Fibroblast of lung (primary cell): ENCODE results near the gene OTOG. TPM values are rescaled to one million over a fixed set of nuclear protein-coding genes. Genes with fewer than 3 reads are reported as not detected.

ENCODE experiments used
- DNase-seq, 2 donors: peaks; one replicate each; pipeline versions ENCODE4 v3.0.0 to v3.0.0-alpha.2; 2010; ENCODE audit warnings: low read depth in 2 of 2
- H2AFZ ChIP-seq: 2 replicates; pipeline ENCODE4 v1.5.1; 2012; ENCODE audit warnings: low read length, control low read depth, inconsistent platforms
- H3K27ac ChIP-seq: 2 replicates; pipeline ENCODE4 v1.5.1; 2011; ENCODE audit warnings: low read length, control low read depth; ENCODE audit not compliant: insufficient read depth
- H3K27me3 ChIP-seq: 2 replicates; pipeline ENCODE4 v1.5.1; 2011; ENCODE audit warnings: mild to moderate bottlenecking, low read length; ENCODE audit not compliant: control insufficient read depth, insufficient read depth
- H3K36me3 ChIP-seq: 2 replicates; pipeline ENCODE4 v1.5.1; 2011; ENCODE audit warnings: low read length; ENCODE audit not compliant: control insufficient read depth, insufficient read depth
- H3K4me1 ChIP-seq: 2 replicates; pipeline ENCODE4 v1.5.1; 2011; ENCODE audit warnings: low read length; ENCODE audit not compliant: control insufficient read depth, insufficient read depth; ENCODE audit errors: extremely low read depth
- H3K4me2 ChIP-seq: 2 replicates; pipeline ENCODE4 v1.5.1; 2011; ENCODE audit warnings: low read length, control low read depth; ENCODE audit not compliant: insufficient read depth; ENCODE audit errors: extremely low read depth
- H3K4me3 ChIP-seq, 4 experiments: fragments of 200-600 bp in 1 of 4; sonication (generic) in 1 of 4; replicated peaks in 1 of 4; 2 replicates each; pipeline ENCODE4 v1.5.1; 2011 to 2016; ENCODE audit warnings: low read length in 4 of 4, low read depth in 3 of 4, mild to moderate bottlenecking in 3 of 4, control low read depth in 2 of 4, inconsistent platforms in 1 of 4, mixed read lengths in 1 of 4; ENCODE audit not compliant: insufficient read depth in 1 of 4; ENCODE audit errors: control extremely low read depth in 1 of 4
- H3K79me2 ChIP-seq: 2 replicates; pipeline ENCODE4 v1.5.1; 2012; ENCODE audit warnings: mild to moderate bottlenecking, low read length, inconsistent platforms; ENCODE audit not compliant: control insufficient read depth, insufficient read depth
- H3K9ac ChIP-seq: 2 replicates; pipeline ENCODE4 v1.5.1; 2011; ENCODE audit warnings: mild to moderate bottlenecking, low read length, control low read depth; ENCODE audit not compliant: insufficient read depth
- H3K9me3 ChIP-seq: 2 replicates; pipeline ENCODE4 v1.5.1; 2012; ENCODE audit warnings: low read depth, low read length; ENCODE audit not compliant: control insufficient read depth, insufficient read depth
- H4K20me1 ChIP-seq: 2 replicates; pipeline ENCODE4 v1.5.1; 2011; ENCODE audit warnings: low read length; ENCODE audit not compliant: control insufficient read depth, insufficient read depth; ENCODE audit errors: extremely low read depth
- EZH2 ChIP-seq: IDR thresholded peaks from 2 replicates; pipeline ENCODE4 v1.5.1; 2012; ENCODE audit warnings: low read length, control low read depth, mild to moderate bottlenecking; ENCODE audit errors: missing control alignments
- polyA minus RNA-seq: library from RNA; depleted of rRNA, polyadenylated mRNA; stranded (reverse); fragments of >200 nt; gene quantifications from 2 replicates; pipeline ENCODE4 v1.2.3, GENCODE V29; 2011; ENCODE audit warnings: low replicate concordance
- polyA plus RNA-seq, 2 donors: library from polyadenylated mRNA; depleted of rRNA in 1 of 2; stranded (reverse) in 1 of 2; unstranded in 1 of 2; fragments of >200 nt; gene quantifications; 2 replicates each; pipeline ENCODE4 v1.2.1, GENCODE V29; 2011 to 2012; ENCODE audit warnings: missing spikeins in 1 of 2
- total RNA-seq: library from RNA; depleted of rRNA; stranded (reverse); fragments of >200 nt; gene quantifications from 2 replicates; pipeline ENCODE4 v1.2.1, GENCODE V29; 2014
- TF ChIP-seq, protein P1 (sequence below), 2 donors: IDR thresholded peaks in 1 of 2; conservative IDR thresholded peaks in 1 of 2; 1 replicate in 1 of 2; 2 replicates in 1 of 2; pipeline ENCODE4 v1.5.1; 2011 to 2012; ENCODE audit warnings: low read length in 2 of 2, control low read depth in 1 of 2, inconsistent platforms in 1 of 2, low read depth in 1 of 2, mild to moderate bottlenecking in 1 of 2

OTOG gene, protein sequence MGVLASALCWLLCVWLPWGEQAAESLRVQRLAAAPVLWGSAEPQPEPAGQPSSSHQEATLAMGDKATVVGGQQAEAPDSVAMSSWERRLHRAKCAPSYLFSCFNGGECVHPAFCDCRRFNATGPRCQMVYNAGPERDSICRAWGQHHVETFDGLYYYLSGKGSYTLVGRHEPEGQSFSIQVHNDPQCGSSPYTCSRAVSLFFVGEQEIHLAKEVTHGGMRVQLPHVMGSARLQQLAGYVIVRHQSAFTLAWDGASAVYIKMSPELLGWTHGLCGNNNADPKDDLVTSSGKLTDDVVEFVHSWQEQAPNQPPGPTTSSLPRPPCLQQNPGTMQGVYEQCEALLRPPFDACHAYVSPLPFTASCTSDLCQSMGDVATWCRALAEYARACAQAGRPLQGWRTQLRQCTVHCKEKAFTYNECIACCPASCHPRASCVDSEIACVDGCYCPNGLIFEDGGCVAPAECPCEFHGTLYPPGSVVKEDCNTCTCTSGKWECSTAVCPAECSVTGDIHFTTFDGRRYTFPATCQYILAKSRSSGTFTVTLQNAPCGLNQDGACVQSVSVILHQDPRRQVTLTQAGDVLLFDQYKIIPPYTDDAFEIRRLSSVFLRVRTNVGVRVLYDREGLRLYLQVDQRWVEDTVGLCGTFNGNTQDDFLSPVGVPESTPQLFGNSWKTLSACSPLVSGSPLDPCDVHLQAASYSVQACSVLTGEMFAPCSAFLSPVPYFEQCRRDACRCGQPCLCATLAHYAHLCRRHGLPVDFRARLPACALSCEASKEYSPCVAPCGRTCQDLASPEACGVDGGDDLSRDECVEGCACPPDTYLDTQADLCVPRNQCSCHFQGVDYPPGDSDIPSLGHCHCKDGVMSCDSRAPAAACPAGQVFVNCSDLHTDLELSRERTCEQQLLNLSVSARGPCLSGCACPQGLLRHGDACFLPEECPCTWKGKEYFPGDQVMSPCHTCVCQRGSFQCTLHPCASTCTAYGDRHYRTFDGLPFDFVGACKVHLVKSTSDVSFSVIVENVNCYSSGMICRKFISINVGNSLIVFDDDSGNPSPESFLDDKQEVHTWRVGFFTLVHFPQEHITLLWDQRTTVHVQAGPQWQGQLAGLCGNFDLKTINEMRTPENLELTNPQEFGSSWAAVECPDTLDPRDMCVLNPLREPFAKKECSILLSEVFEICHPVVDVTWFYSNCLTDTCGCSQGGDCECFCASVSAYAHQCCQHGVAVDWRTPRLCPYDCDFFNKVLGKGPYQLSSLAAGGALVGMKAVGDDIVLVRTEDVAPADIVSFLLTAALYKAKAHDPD (N-terminal part only)
- total RNA-seq, result not detected in 2 replicates
- polyA plus RNA-seq, result not detected in 2 replicates
- not detected in 2 replicates for polyA plus RNA-seq (2012)
- not detected in 2 replicates for polyA minus RNA-seq

DNA sequence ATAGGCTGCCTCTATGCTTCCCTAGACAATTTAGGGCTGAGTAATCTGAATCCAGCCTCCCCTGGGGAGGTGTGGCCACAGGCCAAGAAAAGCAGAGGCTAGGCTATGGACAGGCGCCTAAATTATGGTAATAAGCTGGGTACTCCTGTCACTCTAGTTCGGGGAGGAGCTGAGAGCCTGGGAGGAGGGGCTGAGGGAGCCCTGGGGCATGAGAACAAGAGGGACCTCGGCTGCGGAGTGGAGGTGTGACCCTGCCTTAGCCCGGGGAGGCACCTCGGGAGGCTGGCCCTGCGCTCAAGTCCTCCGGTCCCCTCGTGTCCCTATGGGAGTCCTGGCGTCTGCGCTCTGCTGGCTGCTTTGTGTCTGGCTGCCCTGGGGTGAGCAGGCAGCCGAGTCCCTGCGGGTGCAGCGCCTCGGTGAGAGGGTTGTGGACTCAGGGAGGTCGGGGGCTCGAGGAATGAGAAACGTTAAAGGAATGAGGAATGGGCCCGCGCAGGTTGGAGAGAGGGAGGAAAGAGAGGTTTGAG, at the start of gene OTOG:
OTOG (plus strand) TSS at position 209 of the 527 bp plus-strand sequence; CDS start at position 323, 114 bp downstream.
- Histone ChIP-seq H3K27ac (no peak within 1 kb of the TSS), H3K36me3 (no peaks in the 10 kb centered on the region), H3K4me3 (no peak within 1 kb of the TSS), H3K9me3 (no peaks in the 10 kb centered on the region), H3K27me3 (no peaks in the 10 kb centered on the region), H4K20me1 (no peaks in the 10 kb centered on the region), H3K4me1 (no peaks in the 10 kb centered on the region), H3K79me2 (no peaks in the 10 kb centered on the region), H3K9ac (no peak within 1 kb of the TSS), H3K4me2 (no peak within 1 kb of the TSS), H2AFZ (no peak within 1 kb of the TSS)
- no peak for DNase-seq
- TF ChIP-seq, protein P1, sequence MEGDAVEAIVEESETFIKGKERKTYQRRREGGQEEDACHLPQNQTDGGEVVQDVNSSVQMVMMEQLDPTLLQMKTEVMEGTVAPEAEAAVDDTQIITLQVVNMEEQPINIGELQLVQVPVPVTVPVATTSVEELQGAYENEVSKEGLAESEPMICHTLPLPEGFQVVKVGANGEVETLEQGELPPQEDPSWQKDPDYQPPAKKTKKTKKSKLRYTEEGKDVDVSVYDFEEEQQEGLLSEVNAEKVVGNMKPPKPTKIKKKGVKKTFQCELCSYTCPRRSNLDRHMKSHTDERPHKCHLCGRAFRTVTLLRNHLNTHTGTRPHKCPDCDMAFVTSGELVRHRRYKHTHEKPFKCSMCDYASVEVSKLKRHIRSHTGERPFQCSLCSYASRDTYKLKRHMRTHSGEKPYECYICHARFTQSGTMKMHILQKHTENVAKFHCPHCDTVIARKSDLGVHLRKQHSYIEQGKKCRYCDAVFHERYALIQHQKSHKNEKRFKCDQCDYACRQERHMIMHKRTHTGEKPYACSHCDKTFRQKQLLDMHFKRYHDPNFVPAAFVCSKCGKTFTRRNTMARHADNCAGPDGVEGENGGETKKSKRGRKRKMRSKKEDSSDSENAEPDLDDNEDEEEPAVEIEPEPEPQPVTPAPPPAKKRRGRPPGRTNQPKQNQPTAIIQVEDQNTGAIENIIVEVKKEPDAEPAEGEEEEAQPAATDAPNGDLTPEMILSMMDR (conservative IDR thresholded peaks at IDR 0.05 in 1 of 2, IDR thresholded peaks at IDR 0.05 in 1 of 2; ENCODE audit: low read depth in 1 of 2, low read length in 2 of 2), result no peak

DNA sequence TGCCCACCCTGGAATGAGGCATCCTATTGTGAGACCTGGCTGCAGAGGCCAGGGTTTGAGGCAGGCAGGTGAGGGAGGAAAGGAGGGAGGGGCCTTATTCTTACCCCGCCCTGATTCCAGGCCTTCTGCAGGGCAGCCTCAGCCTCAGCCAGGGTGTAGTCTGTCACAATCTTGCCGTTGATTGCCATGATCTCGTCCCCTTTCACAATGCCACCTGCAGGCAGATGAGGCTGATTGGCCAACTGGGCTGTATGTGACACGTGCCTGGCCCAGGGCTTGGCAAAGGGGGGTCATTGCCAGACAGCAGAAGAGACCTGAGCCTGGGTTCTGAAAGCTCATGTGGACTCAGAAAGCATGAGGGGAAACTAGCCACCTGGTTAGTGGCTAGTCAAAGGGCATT, 49.0 kb upstream of the OTOG start:
- no peak overlapping the region for H3K9ac ChIP-seq
- H3K4me3 ChIP-seq, result no peak overlapping the region
- no peak for TF ChIP-seq EZH2
- TF ChIP-seq, protein P1 (conservative IDR thresholded peaks at IDR 0.05 in 1 of 2, IDR thresholded peaks at IDR 0.05 in 1 of 2; ENCODE audit: low read depth in 1 of 2, low read length in 2 of 2), result no peak
- DNase-seq, result no peak
- H3K27ac ChIP-seq, result no peak overlapping the region
- H3K9me3 ChIP-seq, result no peaks in the 10 kb centered on the region
- H3K27me3 ChIP-seq, result no peaks in the 10 kb centered on the region
- H2AFZ ChIP-seq, result no peak overlapping the region
- H3K79me2 ChIP-seq, result no peaks in the 10 kb centered on the region
- no peaks in the 10 kb centered on the region for H3K4me1 ChIP-seq
- H4K20me1 ChIP-seq, result no peaks in the 10 kb centered on the region
- no peaks in the 10 kb centered on the region for H3K36me3 ChIP-seq
- H3K4me2 ChIP-seq, result no peak overlapping the region
